CD4-positive, alpha-beta T cell (primary cell): ENCODE data around the gene ATG2A. TPM values are rescaled to one million over a fixed set of nuclear protein-coding genes. Genes with fewer than 3 reads are reported as not detected.

ENCODE experiments used
- ATAC-seq: fragments of 200-7000 bp; cut with Tn5 transposase; one replicate; pipeline ENCODE4 v1.10.0; 2022; ENCODE audit warnings: mild to moderate bottlenecking; ENCODE audit not compliant: poor library complexity
- CTCF ChIA-PET: fragments of 350-600 bp; sonication (Branson Sonifier 250); formaldehyde crosslinking; loops from one replicate; lab custom pipeline; 2021; ENCODE audit warnings: antibody characterized with exemption, inconsistent platforms; lab: Charles Lee
- POLR2A ChIA-PET: fragments of 350-600 bp; sonication (Branson Sonifier 250); formaldehyde crosslinking; loops from one replicate; lab custom pipeline; 2021; ENCODE audit warnings: antibody characterized with exemption, inconsistent platforms; lab: Charles Lee
- DNase-seq, 14 experiments: peaks; one replicate each; pipeline ENCODE4 v3.0.0-alpha.2; 2013 to 2020; ENCODE audit warnings: mixed read lengths in 2 of 14
- H3K27ac ChIP-seq, 2 donors: one replicate each; pipeline versions ENCODE4 v1.5.1 to v1.7.0; 2013; ENCODE audit warnings: low read length in 2 of 2, low read depth in 1 of 2, mild to moderate bottlenecking in 1 of 2
- H3K27me3 ChIP-seq, 2 experiments: 1 replicate in 1 of 2; 2 replicates in 1 of 2; pipeline versions ENCODE4 v1.6.1 to v1.7.0; 2013; ENCODE audit warnings: low read length in 2 of 2, control low read depth in 1 of 2, mild to moderate bottlenecking in 1 of 2, moderate library complexity in 1 of 2; ENCODE audit not compliant: insufficient read depth in 2 of 2, control insufficient read depth in 1 of 2
- H3K36me3 ChIP-seq: one replicate; pipeline ENCODE4 v1.6.1; 2013; ENCODE audit warnings: low read length, control low read depth; ENCODE audit not compliant: insufficient read depth
- H3K4me1 ChIP-seq: one replicate; pipeline ENCODE4 v1.6.1; 2013; ENCODE audit warnings: low read length, control low read depth; ENCODE audit not compliant: insufficient read depth
- H3K4me3 ChIP-seq: one replicate; pipeline ENCODE4 v1.5.1; 2013; ENCODE audit warnings: mild to moderate bottlenecking, low read length, moderate library complexity
- H3K9me3 ChIP-seq, 2 experiments: 1 replicate in 1 of 2; 2 replicates in 1 of 2; pipeline versions ENCODE4 v1.6.1 to v1.7.0; 2013; ENCODE audit warnings: low read length in 2 of 2, mild to moderate bottlenecking in 2 of 2, control low read depth in 1 of 2, moderate library complexity in 1 of 2; ENCODE audit not compliant: control insufficient read depth in 1 of 2, insufficient read depth in 1 of 2
- H3K27ac Mint-ChIP-seq: one replicate; pipeline ENCODE4 v1.8.0; 2020; ENCODE audit warnings: mixed read lengths
- H3K27me3 Mint-ChIP-seq: one replicate; pipeline ENCODE4 v1.8.0; 2021; ENCODE audit warnings: mixed read lengths
- H3K36me3 Mint-ChIP-seq: one replicate; pipeline ENCODE4 v1.8.0; 2021; ENCODE audit warnings: low read depth, mixed read lengths
- H3K4me1 Mint-ChIP-seq: one replicate; pipeline ENCODE4 v1.8.0; 2021; ENCODE audit warnings: low read depth, mixed read lengths
- H3K4me3 Mint-ChIP-seq: one replicate; pipeline ENCODE4 v1.8.0; 2020; ENCODE audit warnings: mild to moderate bottlenecking, mixed read lengths
- H3K9me3 Mint-ChIP-seq: one replicate; pipeline ENCODE4 v1.8.0; 2020; ENCODE audit warnings: mixed read lengths
- intact Hi-C, 2 experiments: fragments of 100-400 bp; cut with DNase I in 1 of 2; cut with micrococcal nuclease in 1 of 2; formaldehyde crosslinking; loops; one replicate each; pipeline versions ENCODE4 v1.15.1 to v1.9.0; 2023 to 2025; cut with DNase I, micrococcal nuclease
- total RNA-seq, 174 experiments: library from RNA in 2 of 174; stranded (reverse) in 2 of 174; gene quantifications; one replicate each; pipeline ENCODE4 v1.2.3 and lab custom pipeline; 2021 to 2026
- TF ChIP-seq, protein P1 (sequence below): fragments of 200-600 bp; IDR thresholded peaks from one replicate; pipeline ENCODE4 v1.8.0; 2022; ENCODE audit warnings: antibody characterized with exemption, mild to moderate bottlenecking

ATG2A gene
- total RNA-seq, 2 experiments from 2014 or later = 189 to 198 TPM

- peak; percentile 72 for ATAC-seq
- DNase-seq = peak in 10 of 14 experiments; percentile 37 to 88 (median 54)
- H3K4me1 Mint-ChIP-seq = peaks cover 90% of the 10 kb centered on the region
- no peaks in the 10 kb centered on the region for H3K27me3 Mint-ChIP-seq
- Histone ChIP-seq H3K27me3 (no peaks in the 10 kb centered on the region), H3K4me3 (peak overlapping the region; percentile 16), H3K9me3 (no peaks in the 10 kb centered on the region), H3K27ac (peak overlapping the region; percentile 79 to 87), H3K4me1 (peaks cover 100% of the 10 kb centered on the region), H3K36me3 (peaks cover 51% of the 10 kb centered on the region)
- intact Hi-C loops = loop anchor here (1.0 to 10.0 kb wide), 5 partner anchors 8 to 85 kb away; partner anchors contain the start of genes EHD1 (in 2 of the 2), CDC42BPG (in 1 of the 2) and SF1 (in 1 of the 2)
- CTCF ChIA-PET = interaction anchor here (0.9 to 2.8 kb wide), 11 partner anchors 9 to 250 kb away, joined by 3 to 20 read pairs (median 6); partner anchors contain the start of genes CDC42BPG, EHD1 and SF1
- H3K36me3 Mint-ChIP-seq = peaks cover 64% of the 10 kb centered on the region
- H3K4me3 Mint-ChIP-seq = peak overlapping the region; percentile 75
- TF ChIP-seq, protein P1, sequence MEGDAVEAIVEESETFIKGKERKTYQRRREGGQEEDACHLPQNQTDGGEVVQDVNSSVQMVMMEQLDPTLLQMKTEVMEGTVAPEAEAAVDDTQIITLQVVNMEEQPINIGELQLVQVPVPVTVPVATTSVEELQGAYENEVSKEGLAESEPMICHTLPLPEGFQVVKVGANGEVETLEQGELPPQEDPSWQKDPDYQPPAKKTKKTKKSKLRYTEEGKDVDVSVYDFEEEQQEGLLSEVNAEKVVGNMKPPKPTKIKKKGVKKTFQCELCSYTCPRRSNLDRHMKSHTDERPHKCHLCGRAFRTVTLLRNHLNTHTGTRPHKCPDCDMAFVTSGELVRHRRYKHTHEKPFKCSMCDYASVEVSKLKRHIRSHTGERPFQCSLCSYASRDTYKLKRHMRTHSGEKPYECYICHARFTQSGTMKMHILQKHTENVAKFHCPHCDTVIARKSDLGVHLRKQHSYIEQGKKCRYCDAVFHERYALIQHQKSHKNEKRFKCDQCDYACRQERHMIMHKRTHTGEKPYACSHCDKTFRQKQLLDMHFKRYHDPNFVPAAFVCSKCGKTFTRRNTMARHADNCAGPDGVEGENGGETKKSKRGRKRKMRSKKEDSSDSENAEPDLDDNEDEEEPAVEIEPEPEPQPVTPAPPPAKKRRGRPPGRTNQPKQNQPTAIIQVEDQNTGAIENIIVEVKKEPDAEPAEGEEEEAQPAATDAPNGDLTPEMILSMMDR = no peak
- H3K27ac Mint-ChIP-seq = peak overlapping the region; percentile 93
- POLR2A ChIA-PET = interaction anchor here (1.1 to 27.2 kb wide), 17 partner anchors 9 to 566 kb away, joined by 3 to 767 read pairs (median 7); partner anchors contain the start of genes CDC42BPG, EHD1, MEN1 and PPP2R5B
- H3K9me3 Mint-ChIP-seq = no peaks in the 10 kb centered on the region
Measured at GRCh38 chr11:64859542-64860414, 57.2 kb downstream of the ATG2A start.

- Histone ChIP-seq H3K4me3 (peak overlapping the region; percentile 16), H3K27ac (peak overlapping the region; percentile 79 to 87), H3K27me3 (no peaks in the 10 kb centered on the region), H3K9me3 (no peaks in the 10 kb centered on the region), H3K36me3 (peaks cover 62% of the 10 kb centered on the region), H3K4me1 (peaks cover 100% of the 10 kb centered on the region)
- Mint-ChIP-seq H3K9me3 (no peaks in the 10 kb centered on the region), H3K4me1 (peaks cover 90% of the 10 kb centered on the region), H3K27ac (peak overlapping the region; percentile 93), H3K4me3 (peak overlapping the region; percentile 75), H3K27me3 (no peaks in the 10 kb centered on the region), H3K36me3 (peaks cover 75% of the 10 kb centered on the region)
- ATAC-seq (peak; percentile 58), DNase-seq (peak; percentile 39 to 86 (median 65))
- TF ChIP-seq, protein P1 = no peak
- ChIA-PET POLR2A (interaction anchor here (1.1 to 27.2 kb wide), 15 partner anchors 7 to 276 kb away, joined by 3 to 767 read pairs (median 7); partner anchors contain the start of genes CDC42BPG, EHD1, MEN1 and PPP2R5B), CTCF (interaction anchor here (1.1 to 2.8 kb wide), 9 partner anchors 10 to 80 kb away, joined by 3 to 20 read pairs (median 6); partner anchors contain the start of genes CDC42BPG, EHD1 and SF1)
- intact Hi-C loops = loop anchor here (1.0 to 2.0 kb wide), 4 partner anchors 7 to 20 kb away; partner anchors contain the start of genes EHD1 (in 2 of the 2) and CDC42BPG (in 1 of the 2)
Measured at GRCh38 chr11:64858467-64859263, 58.3 kb downstream of the ATG2A start.

DNA sequence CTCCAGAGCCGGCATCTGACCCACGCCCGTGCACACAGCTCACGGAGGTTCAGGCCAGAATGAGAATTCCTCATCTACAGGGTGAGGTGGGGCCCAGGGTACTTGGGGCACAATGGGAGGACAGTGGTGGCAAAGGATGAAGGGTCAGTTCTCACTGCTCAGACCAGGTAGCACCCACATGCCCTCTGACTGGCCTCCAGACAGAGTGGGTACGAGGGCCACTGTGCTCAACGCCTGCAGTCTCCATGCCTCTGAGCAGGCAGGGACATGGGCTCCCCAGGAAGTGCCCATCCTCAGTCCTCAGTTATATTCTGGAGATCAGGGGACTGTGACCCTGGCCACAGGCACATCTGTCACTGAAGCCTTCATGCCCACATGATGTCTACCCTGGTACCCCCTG, 59.5 kb downstream of the ATG2A start:
- H3K4me1 ChIP-seq = peaks cover 100% of the 10 kb centered on the region
- no peaks in the 10 kb centered on the region for H3K9me3 ChIP-seq
- H3K27me3 ChIP-seq = no peaks in the 10 kb centered on the region
- peaks cover 72% of the 10 kb centered on the region for H3K36me3 ChIP-seq
- Mint-ChIP-seq H3K9me3 (no peaks in the 10 kb centered on the region), H3K36me3 (peaks cover 82% of the 10 kb centered on the region), H3K4me3 (peak overlapping the region; percentile 38), H3K27me3 (no peaks in the 10 kb centered on the region), H3K27ac (peak overlapping the region; percentile 93), H3K4me1 (peaks cover 90% of the 10 kb centered on the region)
- POLR2A ChIA-PET = interaction anchor here (1.8 to 27.2 kb wide), 4 partner anchors 6 to 66 kb away, joined by 7 to 767 read pairs (median 293); partner anchors contain the start of genes EHD1 and PPP2R5B
- ATAC-seq (no peak), DNase-seq (no peak)
- no peak overlapping the region for H3K4me3 ChIP-seq
- TF ChIP-seq, protein P1 = no peak
- H3K27ac ChIP-seq = peak overlapping the region; percentile 79 to 87
- intact Hi-C loops = no loop called here
- CTCF ChIA-PET = interaction anchor here (1.8 kb wide), 1 partner anchor 17 kb away, joined by 6 read pairs; no protein-coding TSS in a partner anchor
